Left lung (tissue), 10 donors: Measurements from ENCODE around the gene EYA4. TPM values are rescaled to one million over a fixed set of nuclear protein-coding genes. Genes with fewer than 3 reads are reported as not detected.

Experiments used
- ATAC-seq: fragments of 200-7000 bp; cut with Tn5 transposase; one replicate; pipeline ENCODE4 v1.9.1; 2020; ENCODE audit warnings: moderate library complexity
- DNase-seq, 4 donors: peaks; one replicate each; pipeline ENCODE4 v3.0.0-alpha.2; 2013 to 2020
- H3K27ac ChIP-seq, 2 donors: fragments of 200-600 bp; sonication (generic) in 1 of 2; one replicate each; pipeline versions ENCODE4 v1.5.0 to v1.8.0; 2020 to 2021
- H3K27me3 ChIP-seq, 2 donors: fragments of 200-600 bp; sonication (generic) in 1 of 2; one replicate each; pipeline versions ENCODE4 v1.5.0 to v1.8.0; 2020 to 2021
- H3K36me3 ChIP-seq, 2 donors: fragments of 200-600 bp; sonication (generic) in 1 of 2; one replicate each; pipeline versions ENCODE4 v1.5.0 to v1.8.0; 2020 to 2021
- H3K4me1 ChIP-seq, 2 donors: fragments of 200-600 bp; one replicate each; pipeline ENCODE4 v1.8.0; 2021
- H3K4me3 ChIP-seq, 2 donors: fragments of 200-600 bp; sonication (generic) in 1 of 2; one replicate each; pipeline versions ENCODE4 v1.5.0 to v1.8.0; 2020 to 2021; ENCODE audit warnings: mild to moderate bottlenecking in 1 of 2
- H3K9me3 ChIP-seq, 2 donors: fragments of 200-600 bp; sonication (generic) in 1 of 2; one replicate each; pipeline versions ENCODE4 v1.5.0 to v1.8.0; 2020 to 2021
- intact Hi-C, 2 donors: fragments of 100-400 bp; cut with DNase I; formaldehyde crosslinking; loops; one replicate each; pipeline versions ENCODE4 v1.11.2 to v1.14.2; 2022
- polyA plus RNA-seq, 6 donors: library from polyadenylated mRNA; unstranded; fragments of 120-200 nt; gene quantifications; one replicate each; pipeline ENCODE4 v1.2.1, GENCODE V29; 2013; ENCODE audit not compliant: insufficient read length in 6 of 6
- total RNA-seq, 2 donors: library from RNA; stranded (reverse); fragmentation: NEBNext Ultra II Directional; extraction: Animal tissue kit (Norgen Biotek cat#: 25700); gene quantifications; one replicate each; pipeline ENCODE4 v1.2.1, GENCODE V29; 2021
- TF ChIP-seq, protein P1 (sequence below), 2 donors: fragments of 200-600 bp; sonication (generic) in 1 of 2; IDR thresholded peaks; one replicate each; pipeline versions ENCODE4 v1.5.0 to v1.8.0; 2021; ENCODE audit warnings: antibody characterized with exemption in 2 of 2
- donor health status: DM: no; HTN: yes; CAD: no.
- donor health status: DM: no; HTN: no; CAD: no.

EYA4 gene
- total and polyA plus RNA-seq, 8 donors: 1.0 to 9.8 (median 8.4) TPM

DNA sequence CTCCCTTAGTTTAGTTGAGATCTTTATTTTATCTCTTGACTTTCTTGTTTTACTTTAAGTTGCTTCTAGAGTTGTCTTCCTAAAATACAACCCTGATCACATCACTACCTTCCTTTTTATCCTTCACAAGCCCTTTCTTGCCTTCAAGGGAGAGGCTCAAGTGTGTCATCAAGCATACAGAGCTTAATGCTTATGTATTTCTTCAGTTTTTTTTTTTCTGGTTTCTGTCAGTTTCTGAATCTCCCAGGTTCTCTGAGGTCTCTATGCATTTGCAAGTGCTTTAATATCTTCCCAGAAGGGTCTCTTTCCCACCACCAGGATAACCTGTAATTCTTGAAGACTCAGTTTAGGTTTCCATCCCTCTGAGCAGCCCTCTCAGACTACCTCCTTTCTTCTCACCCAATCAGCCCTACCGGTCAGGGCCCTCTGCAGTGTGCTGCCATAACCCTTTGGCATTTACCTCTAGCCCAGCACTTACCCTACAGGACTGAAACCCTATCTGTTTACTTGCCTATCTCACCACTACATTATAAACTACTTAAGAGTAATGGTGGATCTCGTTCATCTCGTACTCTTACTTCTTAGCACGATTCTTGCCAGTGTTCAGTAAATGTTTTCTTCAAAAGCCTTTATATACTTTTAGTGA is 36.9 kb downstream of the EYA4 start:
- Histone ChIP-seq H3K27ac (no peak overlapping the region), H3K4me1 (no peaks in the 10 kb centered on the region), H3K4me3 (no peak overlapping the region), H3K27me3 (no peaks in the 10 kb centered on the region), H3K36me3 (no peaks in the 10 kb centered on the region), H3K9me3 (no peaks in the 10 kb centered on the region)
- intact Hi-C loops: no loop called here
- TF ChIP-seq, protein P1, sequence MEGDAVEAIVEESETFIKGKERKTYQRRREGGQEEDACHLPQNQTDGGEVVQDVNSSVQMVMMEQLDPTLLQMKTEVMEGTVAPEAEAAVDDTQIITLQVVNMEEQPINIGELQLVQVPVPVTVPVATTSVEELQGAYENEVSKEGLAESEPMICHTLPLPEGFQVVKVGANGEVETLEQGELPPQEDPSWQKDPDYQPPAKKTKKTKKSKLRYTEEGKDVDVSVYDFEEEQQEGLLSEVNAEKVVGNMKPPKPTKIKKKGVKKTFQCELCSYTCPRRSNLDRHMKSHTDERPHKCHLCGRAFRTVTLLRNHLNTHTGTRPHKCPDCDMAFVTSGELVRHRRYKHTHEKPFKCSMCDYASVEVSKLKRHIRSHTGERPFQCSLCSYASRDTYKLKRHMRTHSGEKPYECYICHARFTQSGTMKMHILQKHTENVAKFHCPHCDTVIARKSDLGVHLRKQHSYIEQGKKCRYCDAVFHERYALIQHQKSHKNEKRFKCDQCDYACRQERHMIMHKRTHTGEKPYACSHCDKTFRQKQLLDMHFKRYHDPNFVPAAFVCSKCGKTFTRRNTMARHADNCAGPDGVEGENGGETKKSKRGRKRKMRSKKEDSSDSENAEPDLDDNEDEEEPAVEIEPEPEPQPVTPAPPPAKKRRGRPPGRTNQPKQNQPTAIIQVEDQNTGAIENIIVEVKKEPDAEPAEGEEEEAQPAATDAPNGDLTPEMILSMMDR (IDR thresholded peaks at IDR 0.05): no peak
- no peak for ATAC-seq
- DNase-seq: no peak

DNA sequence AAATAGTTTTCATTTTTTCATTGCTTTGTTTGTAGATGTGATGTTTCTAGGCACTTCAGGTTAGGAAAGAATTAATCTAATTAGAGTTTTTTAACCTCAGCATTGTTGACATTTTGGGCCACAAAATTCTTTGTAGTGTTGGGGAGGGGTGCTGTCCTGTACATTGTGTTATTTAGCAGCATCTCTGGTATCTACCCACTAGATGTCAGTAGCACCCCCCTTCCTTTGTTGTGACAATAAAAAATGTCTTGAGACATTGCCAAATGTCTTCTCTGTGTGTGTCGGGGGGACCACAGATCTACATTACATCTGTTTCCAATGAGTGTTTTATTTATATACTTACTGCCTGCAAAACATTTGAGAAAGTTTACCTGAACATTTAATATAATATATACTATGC is 45.6 kb downstream of the EYA4 start:
- ATAC-seq: no peak
- Histone ChIP-seq H3K4me1 (no peaks in the 10 kb centered on the region), H3K36me3 (no peaks in the 10 kb centered on the region), H3K27ac (no peak overlapping the region), H3K27me3 (no peaks in the 10 kb centered on the region), H3K9me3 (no peaks in the 10 kb centered on the region), H3K4me3 (no peak overlapping the region)
- intact Hi-C loops: no loop called here
- DNase-seq: no peak
- TF ChIP-seq, protein P1 (IDR thresholded peaks at IDR 0.05): no peak

GRCh38 chr6:133288662-133289061 is 47.5 kb downstream of the EYA4 start:
- Histone ChIP-seq H3K9me3 (no peaks in the 10 kb centered on the region), H3K4me3 (no peak overlapping the region), H3K27ac (no peak overlapping the region), H3K36me3 (no peaks in the 10 kb centered on the region), H3K4me1 (no peaks in the 10 kb centered on the region), H3K27me3 (no peaks in the 10 kb centered on the region)
- no peak for ATAC-seq
- TF ChIP-seq, protein P1 (IDR thresholded peaks at IDR 0.05): no peak
- DNase-seq: no peak
- intact Hi-C loops: no loop called here

DNA sequence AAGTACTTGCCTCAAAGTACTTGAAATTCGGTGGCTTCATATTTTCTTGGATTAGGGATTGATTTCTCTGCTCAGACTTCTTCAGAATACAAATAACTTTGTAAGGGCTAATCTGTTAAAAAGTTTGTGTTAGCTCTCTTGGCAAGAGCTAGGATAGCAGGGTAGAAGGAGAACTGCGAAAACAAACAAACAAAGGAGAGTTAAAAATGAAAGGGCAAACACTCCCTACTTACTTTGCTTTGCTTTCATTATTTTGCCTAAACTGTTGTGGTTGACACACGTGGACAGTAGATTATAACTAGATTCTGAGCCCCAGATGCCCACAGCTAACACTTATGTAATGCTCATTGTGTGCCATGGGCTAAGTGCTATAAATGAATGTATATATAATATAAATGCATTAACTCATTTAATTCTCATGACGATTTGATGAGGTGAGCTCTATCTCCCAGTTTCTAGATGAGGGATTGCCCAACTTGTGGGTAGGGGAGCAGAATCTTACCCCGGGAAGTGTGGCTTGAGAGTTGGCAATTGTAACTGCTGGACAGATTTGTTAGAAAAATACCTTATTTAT is 48.7 kb downstream of the EYA4 start:
- H3K36me3 ChIP-seq: no peaks in the 10 kb centered on the region
- no peaks in the 10 kb centered on the region for H3K9me3 ChIP-seq
- no peak overlapping the region for H3K27ac ChIP-seq
- ATAC-seq: no peak
- DNase-seq: no peak
- intact Hi-C loops: no loop called here
- H3K27me3 ChIP-seq: no peaks in the 10 kb centered on the region
- H3K4me1 ChIP-seq: no peaks in the 10 kb centered on the region
- H3K4me3 ChIP-seq: no peak overlapping the region
- TF ChIP-seq, protein P1 (IDR thresholded peaks at IDR 0.05): no peak

- H3K4me3 ChIP-seq: no peak overlapping the region
- no peaks in the 10 kb centered on the region for H3K36me3 ChIP-seq
- TF ChIP-seq, protein P1 (IDR thresholded peaks at IDR 0.05): no peak
- no peak overlapping the region for H3K27ac ChIP-seq
- no peaks in the 10 kb centered on the region for H3K9me3 ChIP-seq
- ATAC-seq: no peak
- intact Hi-C loops: no loop called here
- no peaks in the 10 kb centered on the region for H3K4me1 ChIP-seq
- no peak for DNase-seq
- no peaks in the 10 kb centered on the region for H3K27me3 ChIP-seq
Measured at GRCh38 chr6:133290930-133291329, 49.8 kb downstream of the EYA4 start.
